ENCODE measurements around the gene PPP1R16B. TPM values are rescaled to one million over a fixed set of nuclear protein-coding genes. Genes with fewer than 3 reads are reported as not detected.

Gene PPP1R16B
- total RNA-seq, 2 donors from 2014 or later, result 7.3 to 8.9 TPM

GRCh38 chr20:38883081-38883980, 77.8 kb downstream of the PPP1R16B start:
- Histone ChIP-seq H3K4me1 (ENCODE audit: control insufficient read depth in 1 of 2, low read depth in 2 of 2) (no peaks in the 10 kb centered on the region), H3K36me3 (no peaks in the 10 kb centered on the region), H3K27ac (no peak overlapping the region), H3K4me3 (no peak overlapping the region), H3K9me3 (no peaks in the 10 kb centered on the region), H3K27me3 (replicated peaks; ENCODE audit: insufficient read depth) (no peaks in the 10 kb centered on the region)
- ATAC-seq (ENCODE audit: insufficient number of reproducible peaks, low FRiP score, low read depth) (no peak), DNase-seq (ENCODE audit: low spot score) (no peak)
- TF ChIP-seq CTCF (IDR thresholded peaks at IDR 0.05), result no peak

DNA sequence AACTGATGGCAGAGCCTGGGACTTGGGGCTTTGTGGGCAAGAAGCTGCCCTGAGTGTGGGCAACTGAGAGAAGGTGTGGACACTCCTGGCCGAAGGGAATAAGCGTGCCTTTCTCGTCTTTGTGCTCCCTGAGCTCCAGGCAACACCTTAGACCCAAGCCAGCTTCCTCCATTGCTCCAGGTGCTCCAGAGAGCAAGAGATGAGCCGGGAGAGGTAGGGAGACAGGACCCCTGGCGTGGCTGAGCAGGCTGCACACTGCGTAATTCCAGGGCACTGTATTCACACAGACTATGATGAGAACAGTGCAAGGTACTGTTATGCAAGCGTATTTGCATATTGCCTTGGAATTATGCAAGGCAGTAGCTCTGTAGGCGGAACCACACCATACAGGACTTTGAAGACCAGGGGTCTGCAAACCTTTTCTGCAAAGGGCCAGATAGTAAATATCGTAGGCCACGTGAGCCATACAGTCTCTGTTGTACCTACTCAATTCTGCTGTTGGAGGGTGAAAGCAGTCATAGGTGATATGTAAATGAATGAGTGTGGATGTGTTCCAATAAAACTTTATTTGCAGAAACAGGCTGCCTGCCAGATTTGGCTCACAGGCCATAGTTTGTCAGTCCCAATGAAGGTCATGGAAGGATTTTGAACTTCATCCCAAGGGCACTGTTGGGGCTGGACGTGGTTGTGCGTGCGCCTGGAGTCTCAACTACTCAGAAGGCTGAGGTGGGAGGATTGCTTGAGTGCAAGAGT, 78.7 kb downstream of the PPP1R16B start:
- H3K27me3 ChIP-seq (replicated peaks; ENCODE audit: insufficient read depth), result no peaks in the 10 kb centered on the region
- H3K4me3 ChIP-seq, result no peak overlapping the region
- H3K27ac ChIP-seq, result no peak overlapping the region
- no peaks in the 10 kb centered on the region for H3K9me3 ChIP-seq
- ATAC-seq (ENCODE audit: insufficient number of reproducible peaks, low FRiP score, low read depth) (no peak), DNase-seq (ENCODE audit: low spot score) (no peak)
- no peak for TF ChIP-seq CTCF (IDR thresholded peaks at IDR 0.05)
- no peaks in the 10 kb centered on the region for H3K36me3 ChIP-seq
- H3K4me1 ChIP-seq (ENCODE audit: control insufficient read depth in 1 of 2, low read depth in 2 of 2), result no peaks in the 10 kb centered on the region

DNA sequence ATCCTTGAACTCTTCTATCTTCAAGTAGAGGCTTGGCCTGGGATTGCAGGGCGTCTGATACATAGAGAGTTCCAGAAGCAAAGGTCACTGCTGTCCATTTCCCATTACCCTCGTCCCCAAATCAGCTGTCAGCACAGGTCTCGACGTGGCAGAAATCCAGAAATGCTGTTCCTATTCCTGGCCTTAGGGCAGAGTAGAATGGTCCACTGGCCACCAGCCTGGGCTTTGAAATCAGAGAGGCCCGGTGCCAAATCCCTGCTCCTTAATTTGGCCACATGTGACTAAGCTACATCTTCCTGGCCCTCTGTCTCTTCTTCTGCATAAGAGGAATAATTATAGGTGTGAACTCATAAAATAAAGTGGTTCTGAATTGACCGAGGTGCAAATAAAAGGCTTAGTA, 79.9 kb downstream of the PPP1R16B start:
- Histone ChIP-seq H3K36me3 (no peaks in the 10 kb centered on the region), H3K27ac (no peak overlapping the region), H3K27me3 (replicated peaks; ENCODE audit: insufficient read depth) (no peaks in the 10 kb centered on the region), H3K9me3 (no peaks in the 10 kb centered on the region), H3K4me1 (ENCODE audit: control insufficient read depth in 1 of 2, low read depth in 2 of 2) (no peaks in the 10 kb centered on the region), H3K4me3 (no peak overlapping the region)
- ATAC-seq (ENCODE audit: insufficient number of reproducible peaks, low FRiP score, low read depth), result no peak
- no peak for DNase-seq (ENCODE audit: low spot score)
- TF ChIP-seq CTCF (IDR thresholded peaks at IDR 0.05), result no peak

DNA sequence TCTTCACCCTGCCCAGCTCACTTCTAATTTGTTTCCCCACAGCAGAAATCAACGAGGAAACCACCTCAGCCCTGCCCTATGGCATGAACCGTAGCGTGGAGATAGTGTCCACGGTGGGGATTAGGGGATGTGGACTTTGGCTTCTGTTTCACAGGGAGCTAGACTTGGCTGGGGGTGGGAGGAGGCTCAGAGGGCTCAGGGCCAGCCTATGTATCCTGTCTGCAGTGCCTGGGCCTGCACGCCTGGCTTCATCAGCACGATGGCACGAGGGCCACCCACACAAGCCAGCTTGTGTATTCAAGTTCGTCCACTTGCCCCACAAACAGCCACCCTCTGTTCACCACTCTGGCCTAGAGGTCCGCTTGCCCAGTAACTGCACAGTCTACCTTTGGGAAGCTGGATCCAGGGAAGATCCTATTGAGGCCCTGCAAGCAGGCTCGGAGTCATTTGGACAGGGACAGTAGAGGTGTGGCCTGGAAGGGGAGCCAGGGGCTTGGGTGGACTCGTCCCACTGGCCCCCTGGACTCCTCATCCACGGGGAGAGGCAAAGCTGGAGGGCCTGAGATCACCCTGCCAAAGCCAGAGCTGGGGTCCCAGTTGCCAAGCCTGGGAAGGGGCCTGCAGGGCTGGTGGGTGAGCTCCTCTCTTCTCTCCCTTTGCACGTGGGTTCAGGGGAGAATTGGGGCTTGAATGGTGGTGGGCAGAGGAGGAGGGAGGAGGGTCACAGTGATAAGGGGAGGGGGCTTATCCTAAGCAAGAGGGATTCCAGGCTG, 82.7 kb downstream of the PPP1R16B start:
- Histone ChIP-seq H3K36me3 (no peaks in the 10 kb centered on the region), H3K4me3 (no peak overlapping the region), H3K4me1 (ENCODE audit: control insufficient read depth in 1 of 2, low read depth in 2 of 2) (no peaks in the 10 kb centered on the region), H3K27ac (no peak overlapping the region), H3K9me3 (no peaks in the 10 kb centered on the region), H3K27me3 (replicated peaks; ENCODE audit: insufficient read depth) (no peaks in the 10 kb centered on the region)
- no peak for ATAC-seq (ENCODE audit: insufficient number of reproducible peaks, low FRiP score, low read depth)
- no peak for DNase-seq (ENCODE audit: low spot score)
- no peak for TF ChIP-seq CTCF (IDR thresholded peaks at IDR 0.05)

GRCh38 chr20:38889050-38889449, 83.6 kb downstream of the PPP1R16B start:
- Histone ChIP-seq H3K9me3 (no peaks in the 10 kb centered on the region), H3K36me3 (no peaks in the 10 kb centered on the region), H3K4me3 (no peak overlapping the region), H3K27me3 (replicated peaks; ENCODE audit: insufficient read depth) (no peaks in the 10 kb centered on the region), H3K27ac (no peak overlapping the region), H3K4me1 (ENCODE audit: control insufficient read depth in 1 of 2, low read depth in 2 of 2) (no peaks in the 10 kb centered on the region)
- ATAC-seq (ENCODE audit: insufficient number of reproducible peaks, low FRiP score, low read depth) (no peak), DNase-seq (ENCODE audit: low spot score) (no peak)
- no peak for TF ChIP-seq CTCF (IDR thresholded peaks at IDR 0.05)

Measured in thoracic aorta (tissue), 2 donors.